GM18502 (cell line): ENCODE data around the gene RPL22.

ENCODE experiments used
- ATAC-seq: cut with Tn5 transposase; IDR thresholded peaks from one replicate; pipeline ENCODE4 v1.9.1; 2021; ENCODE audit warnings: mild to moderate bottlenecking; ENCODE audit not compliant: unreplicated experiment, poor library complexity

Gene RPL22

GRCh38 chr1:6140413-6140812 is 59.0 kb downstream of the RPL22 start:
- ATAC-seq = no peak

GRCh38 chr1:6137758-6138157 is 61.6 kb downstream of the RPL22 start:
- ATAC-seq = no peak

- ATAC-seq = no peak
Measured at GRCh38 chr1:6136516-6137220, 62.7 kb downstream of the RPL22 start.
